HG03103 (cell line): ENCODE results near the gene ICE2.

ENCODE experiments used
- ATAC-seq: cut with Tn5 transposase; IDR thresholded peaks from one replicate; pipeline ENCODE4 v1.9.1; 2021; ENCODE audit warnings: low read depth; ENCODE audit not compliant: unreplicated experiment

Gene ICE2

DNA sequence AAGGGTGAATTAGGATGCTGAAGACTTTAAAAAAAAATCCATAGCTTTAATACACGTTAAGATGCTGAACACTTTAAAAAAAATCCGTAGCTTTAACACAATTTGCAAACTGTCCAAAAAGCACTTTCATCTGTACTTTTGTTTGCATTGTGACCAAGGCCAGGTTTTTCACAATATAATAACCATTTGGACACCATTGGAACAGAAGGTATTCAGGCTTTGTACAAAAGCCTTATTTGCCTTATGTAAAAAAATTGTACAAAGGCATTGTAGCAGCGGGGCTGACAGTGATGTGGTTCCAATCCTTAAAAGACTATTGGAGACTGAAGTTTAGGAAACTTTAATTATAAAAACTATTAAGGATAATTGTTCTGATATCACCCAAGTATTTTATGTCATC is 15.2 kb upstream of the ICE2 start:
- no peak for ATAC-seq

DNA sequence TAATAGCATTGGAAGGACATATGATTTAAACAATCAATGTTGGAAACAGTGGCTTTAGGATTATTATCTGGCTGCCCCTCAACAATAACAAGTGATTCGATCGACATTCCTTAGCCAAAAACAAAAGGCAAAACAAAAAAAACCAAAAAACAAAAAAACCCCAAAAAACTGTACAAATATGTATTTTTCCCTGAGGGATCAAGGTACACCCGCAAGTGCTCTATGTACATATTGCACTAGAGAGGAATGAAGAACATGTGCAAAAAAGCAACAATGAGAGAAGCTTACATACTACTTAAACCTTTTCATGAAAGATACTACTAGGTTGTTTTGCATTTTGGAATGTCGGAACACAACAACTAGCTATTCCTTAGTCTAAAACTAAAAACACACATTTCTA is 14.2 kb upstream of the ICE2 start:
- ATAC-seq = no peak

DNA sequence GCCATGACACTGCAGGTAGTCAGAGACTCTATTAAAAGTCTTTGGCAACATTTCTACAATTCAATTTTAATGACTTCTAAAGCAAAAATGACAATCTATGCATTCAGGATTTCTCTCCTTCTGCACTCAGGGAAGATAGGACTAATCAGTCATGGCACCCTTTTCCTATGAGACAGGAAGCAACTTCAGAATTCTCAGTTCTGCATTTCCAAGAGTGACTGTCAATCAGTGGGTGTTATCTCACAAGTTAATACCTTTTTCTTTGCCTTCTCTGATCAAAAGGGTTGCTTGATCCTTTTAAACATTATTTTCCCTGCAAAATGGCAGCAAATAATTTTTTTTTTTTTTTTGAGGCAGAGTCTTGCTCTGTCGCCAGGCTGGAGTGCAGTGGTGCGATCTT is 7.8 kb upstream of the ICE2 start:
- ATAC-seq = no peak

DNA sequence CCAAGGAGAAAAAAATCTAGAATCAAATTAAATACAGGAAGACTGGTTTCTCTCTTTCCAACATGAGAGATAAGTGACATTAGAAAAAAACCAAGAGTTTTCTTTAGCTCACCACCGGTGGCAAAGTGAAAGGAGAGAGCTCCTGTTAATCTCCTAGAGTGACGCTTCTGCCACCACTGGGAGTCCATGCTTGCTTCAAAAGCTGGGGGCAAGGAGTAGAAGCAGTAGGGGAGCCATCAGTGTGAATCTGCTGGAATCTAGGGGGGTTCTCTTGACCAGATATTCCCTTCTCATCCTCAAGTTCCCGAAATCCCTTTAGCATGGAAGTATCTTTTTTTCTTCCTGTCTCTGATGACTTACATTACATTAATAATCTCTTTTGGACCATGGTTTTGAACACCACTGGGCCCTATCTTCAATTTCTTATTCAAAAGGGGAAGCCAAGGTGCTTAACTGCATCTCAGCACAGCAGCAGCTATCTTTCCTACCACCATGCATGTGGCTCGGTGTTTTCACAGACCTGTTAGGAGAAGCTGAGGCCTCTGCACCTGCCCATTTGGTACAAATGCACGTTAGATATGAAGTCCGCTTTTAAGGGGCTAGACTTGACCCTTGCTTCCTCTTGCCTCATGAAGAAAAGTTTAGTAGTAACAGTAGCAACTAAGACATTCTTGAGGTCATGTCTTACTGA is 6.6 kb upstream of the ICE2 start:
- no peak for ATAC-seq

DNA sequence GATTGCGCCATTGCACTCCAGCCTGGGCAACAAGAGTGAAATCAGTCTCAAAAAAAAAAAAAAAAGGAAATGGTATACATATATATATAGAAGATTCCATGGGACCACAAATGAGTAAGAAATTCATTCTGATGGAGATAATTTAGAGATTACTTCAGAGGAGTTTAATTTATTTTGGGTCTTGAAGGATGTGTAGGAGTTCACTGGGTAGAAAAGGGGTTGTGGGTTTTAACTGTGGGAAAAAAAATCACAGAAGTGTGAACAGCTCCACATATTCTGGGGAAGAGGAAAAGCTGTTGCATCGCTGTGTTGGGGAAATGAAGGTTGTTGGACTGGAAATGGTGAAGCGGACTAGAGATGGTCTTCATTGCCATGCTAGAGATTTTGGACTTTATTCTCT is 4.1 kb upstream of the ICE2 start:
- ATAC-seq = no peak

DNA sequence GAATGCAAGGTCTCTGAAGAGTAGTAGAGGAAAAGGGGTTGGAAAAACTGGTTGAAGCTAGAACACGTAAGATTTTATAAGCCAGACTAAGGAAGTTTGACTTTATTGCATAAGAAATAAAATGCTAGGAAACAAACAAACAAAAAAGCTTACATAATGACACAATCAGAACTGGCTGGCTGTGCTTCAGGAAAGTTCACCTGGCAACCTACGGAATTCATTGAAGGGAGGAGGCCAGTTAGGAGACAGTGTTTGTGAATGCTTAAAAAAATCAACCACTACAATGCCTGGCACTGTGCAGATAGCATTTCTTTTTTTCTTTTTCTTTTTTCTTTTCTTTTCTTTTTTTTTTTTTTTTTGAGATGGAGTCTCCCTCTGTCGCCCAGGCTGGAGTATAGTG is 1.9 kb upstream of the ICE2 start:
- no peak for ATAC-seq

DNA sequence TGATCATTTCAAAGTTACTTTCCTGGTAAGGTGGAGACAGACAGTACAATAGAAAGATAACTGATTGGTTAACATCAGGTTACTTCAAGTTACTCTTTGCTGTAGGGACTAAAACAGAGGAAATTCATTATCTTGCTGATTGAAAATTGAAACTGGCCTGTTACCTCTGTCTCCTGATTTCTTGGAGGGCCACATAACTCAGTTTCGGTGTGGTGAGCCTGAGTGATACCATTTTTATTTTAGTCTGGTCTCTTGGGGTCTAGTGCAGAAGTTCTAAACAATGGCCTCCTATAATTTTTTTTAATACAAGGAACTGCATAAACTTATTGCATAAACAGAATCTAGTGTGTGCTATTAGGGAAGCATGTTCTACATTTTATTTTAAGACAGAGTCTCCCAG is 1.2 kb upstream of the ICE2 start:
- no peak for ATAC-seq

DNA sequence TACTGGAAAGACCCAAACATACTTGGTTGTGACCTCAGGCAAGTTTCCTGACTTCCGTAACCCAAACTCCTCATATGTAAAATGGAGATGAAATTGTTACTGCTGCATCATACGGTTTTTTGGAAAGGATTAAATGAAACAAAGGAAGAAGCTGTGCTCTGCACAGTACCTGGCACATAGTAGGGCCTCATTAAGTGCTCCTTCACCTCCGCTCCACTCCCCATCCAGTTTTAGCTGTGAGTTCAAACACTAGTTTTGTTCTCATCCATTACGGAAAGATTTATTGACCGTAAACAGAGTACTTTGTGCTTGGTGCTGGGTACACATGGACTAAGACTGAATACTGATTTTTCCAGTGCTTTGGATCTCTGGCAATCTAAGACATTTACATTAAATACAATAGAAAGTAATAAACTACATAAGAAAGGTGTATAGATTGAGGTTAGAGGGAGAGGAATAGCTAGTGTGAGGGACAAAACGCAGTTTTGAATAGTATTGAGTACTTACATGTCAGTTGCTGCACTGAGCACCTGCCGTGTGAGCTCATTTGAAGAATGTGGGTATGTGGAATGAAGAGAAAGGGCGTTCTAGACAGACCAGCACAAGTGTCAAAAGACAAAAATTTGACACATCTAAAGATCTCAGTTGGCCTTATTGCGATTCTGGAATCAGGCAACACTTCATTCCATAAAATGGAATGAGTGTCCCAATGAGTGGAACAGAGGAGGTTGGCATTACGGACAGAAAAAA is 594 bp upstream of the ICE2 start:
- peak; percentile 4 for ATAC-seq

DNA sequence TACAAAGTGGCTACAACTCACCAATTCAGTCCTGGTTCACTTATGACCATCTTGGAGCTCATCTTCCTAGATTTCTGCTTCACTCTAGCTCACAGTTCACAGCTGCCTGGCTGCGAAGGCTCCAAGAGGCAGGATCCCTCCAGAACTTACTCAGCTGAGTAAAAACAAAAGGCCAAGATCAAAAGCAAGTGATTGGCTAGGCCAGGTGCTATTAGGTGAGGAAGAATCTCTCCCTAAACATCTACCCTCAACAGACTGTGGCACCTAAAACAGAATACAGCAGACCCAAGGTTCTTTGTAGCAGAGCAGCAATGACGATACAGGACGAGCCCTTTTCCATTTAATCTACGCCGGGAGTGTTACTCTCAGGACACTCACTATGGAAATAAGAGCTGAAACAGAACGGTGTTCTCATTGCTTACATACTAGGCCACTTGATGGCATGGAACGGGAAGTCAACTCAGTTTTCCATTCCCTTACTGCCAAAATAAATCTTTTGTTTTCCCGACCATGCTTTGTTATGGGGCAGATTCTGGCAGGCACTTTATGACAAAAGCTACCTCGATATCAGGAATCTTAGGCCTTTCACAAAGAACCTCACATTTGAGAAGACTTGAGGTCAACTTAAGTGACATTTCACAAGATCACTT is 901 bp downstream of the ICE2 start:
- ATAC-seq = no peak

DNA sequence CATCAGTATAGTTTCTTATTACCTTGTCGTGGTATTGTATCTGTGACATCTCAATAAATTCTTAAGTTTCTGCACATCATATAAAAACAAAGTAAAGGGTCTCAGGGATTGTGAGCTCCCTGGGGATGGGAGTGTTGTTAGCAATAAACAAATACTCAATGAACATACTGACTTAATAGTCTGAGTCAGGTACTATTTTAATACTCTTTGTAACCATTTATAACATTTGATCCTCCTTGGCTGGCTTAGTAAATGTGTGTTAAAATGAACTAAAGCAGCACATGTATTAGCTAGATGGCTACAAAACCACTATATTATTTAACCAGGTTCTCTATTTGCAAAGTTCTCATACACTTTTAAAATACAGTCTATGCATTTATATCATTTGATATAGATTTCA is 1.8 kb downstream of the ICE2 start:
- ATAC-seq = no peak

DNA sequence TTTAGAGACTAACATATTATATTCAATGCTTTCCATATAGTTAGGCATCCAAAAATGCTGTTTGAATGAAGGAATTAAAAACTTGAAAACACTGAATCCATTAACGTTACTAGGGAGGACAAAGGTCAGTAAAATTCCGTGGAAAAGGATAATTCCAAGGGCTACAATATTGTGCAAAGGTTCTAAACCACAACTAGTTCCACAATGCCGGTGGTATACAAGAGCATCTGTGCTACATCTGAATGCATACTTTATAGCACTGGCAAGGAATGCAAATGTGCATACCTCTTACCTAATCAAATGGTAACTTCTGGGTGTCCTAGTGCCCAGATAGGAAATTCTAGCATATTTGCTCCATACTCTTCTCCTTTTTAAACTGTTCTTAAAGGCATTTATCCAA is 2.2 kb downstream of the ICE2 start:
- ATAC-seq = no peak

DNA sequence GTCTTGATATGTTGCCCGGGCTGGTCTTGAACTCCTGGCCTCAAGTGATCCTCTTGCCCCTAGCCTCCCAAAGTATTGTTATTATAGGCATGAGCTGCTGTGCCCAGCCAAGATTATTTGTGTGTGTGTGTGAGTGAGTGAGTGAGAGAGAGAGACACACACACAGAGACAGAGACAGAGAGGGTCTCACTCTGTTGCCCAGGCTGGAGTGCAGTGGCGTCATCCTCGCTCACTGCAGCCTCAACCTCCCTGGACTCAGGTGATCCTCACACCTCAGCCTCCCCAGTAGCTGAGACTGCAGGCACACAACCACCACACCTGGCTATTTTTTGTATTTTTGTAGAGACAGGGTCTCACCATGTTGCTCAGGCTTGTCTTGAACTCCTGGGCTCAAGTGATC is 5.8 kb downstream of the ICE2 start:
- ATAC-seq = no peak

DNA sequence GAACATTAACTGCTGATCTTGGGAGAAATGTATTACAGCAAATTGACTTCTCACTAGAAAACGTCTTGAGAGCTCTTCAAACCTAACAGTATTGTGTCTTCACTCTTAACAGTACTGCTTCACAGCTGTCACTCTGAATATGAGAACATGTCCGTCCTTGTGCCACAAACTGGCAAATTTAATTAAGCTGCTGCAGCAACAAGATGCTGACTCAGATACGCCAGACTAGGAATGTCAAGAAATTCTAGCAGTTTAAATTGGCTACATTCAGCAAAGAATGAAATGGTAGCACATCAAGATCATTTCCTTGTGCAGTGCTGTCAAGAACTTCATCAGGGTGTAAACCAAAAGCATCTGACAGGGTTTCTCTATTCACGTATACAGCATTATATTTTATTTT is 7.6 kb downstream of the ICE2 start:
- no peak for ATAC-seq

DNA sequence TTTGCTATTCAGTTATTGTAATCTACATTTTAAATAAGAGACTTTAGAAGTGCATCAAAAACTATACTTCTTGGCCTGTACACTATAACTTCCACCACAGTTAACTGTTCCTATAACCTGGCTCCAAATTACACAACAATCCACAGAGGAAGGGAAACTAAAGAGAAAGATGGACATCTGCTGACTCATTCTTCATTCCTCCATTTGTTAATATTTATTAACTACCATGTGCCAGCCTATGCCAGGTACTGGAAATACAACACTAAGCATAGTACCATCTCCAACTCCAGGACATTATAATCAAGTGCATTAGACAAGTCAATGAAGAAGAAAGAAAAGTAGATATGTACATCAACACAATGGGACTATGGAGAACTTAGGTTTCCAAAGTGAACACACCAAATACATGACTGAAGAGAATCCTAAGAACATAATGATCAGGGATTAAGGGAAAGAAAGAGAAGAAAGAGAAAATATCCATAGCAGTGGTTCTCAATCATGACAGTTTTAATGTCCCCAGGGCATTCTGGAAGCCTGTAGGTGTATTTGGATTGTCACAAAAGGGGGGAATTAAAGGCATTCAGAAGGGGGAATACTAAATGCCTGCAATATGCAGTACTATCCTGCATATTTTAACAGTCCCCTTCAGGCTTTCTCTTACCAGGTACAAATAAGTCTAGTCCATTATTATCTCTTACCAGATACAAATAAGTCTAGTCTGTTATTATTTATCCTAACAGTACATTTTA is 8.9 kb downstream of the ICE2 start:
- no peak for ATAC-seq

DNA sequence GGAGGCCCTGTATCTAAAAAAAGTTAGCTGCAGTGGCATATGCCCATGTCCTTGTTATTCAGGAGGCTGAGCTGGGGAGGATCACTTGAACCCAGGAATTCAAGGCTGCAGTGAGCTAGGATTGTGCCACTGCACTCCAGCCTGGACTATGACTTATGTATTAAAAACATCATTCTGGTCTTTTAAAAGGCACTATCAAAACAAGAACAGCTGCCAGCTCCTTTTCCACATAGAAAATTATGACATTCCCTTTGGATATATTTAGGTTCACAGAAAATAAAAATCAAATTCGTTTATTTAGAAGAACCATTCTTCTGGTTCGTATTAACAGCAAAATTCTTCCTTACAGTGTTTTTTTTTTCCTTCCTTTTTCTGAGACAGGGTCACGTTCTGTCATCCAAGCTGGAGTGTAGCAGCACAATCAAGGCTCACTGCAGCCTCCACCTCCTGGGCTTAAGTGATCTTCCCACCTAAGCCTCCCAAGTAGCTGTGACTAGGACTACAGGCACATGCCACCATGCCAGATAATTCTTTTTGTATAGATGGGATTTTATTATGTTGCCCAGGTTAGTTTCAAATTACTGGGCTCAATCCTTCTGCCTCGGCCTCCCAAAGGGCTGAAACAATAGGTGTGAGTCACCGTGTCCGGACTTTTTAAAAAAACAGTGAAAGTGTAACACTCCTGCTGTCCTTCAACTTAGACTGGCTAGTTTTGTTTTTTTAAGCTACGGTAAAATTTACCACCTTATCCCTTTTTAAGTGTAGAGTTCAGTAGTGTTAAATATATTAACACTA is 13.9 kb downstream of the ICE2 start:
- no peak for ATAC-seq

DNA sequence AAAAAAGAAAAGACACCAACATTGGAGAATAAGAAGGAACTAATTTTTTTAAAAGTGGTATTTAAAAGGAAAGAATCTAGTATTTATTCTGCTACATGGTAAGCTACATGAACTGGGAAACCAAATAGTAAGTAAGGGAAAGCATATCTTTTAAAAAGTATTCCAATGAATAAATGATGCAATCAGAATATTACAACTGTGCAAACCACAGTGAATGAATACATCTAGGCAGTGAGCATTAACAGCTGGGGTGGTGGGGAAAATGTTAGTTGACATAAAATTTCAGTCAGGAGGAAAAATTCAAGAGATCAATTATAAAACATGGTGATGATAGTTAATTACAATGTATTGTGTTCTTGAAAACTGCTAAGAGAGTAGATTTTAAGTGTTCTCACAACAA is 16.9 kb downstream of the ICE2 start:
- ATAC-seq = no peak

DNA sequence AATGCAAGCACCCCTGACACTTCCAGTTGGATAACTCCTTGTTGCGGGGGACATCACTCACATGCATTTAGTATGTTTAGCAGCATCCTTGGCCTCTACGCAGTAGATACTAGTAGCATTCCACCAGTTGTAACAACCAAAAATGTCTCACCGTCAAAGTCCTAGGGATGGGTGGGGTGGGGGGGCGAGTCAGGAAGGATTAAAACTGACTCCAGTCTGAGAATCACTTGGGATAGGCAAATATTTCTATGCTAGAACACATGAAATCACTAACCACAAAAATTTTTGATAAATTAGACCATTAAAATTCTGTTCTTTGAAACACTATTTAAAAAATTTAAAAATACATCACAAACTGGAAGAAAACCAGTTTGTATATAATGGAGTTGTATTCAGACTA is 18.0 kb downstream of the ICE2 start:
- no peak for ATAC-seq

DNA sequence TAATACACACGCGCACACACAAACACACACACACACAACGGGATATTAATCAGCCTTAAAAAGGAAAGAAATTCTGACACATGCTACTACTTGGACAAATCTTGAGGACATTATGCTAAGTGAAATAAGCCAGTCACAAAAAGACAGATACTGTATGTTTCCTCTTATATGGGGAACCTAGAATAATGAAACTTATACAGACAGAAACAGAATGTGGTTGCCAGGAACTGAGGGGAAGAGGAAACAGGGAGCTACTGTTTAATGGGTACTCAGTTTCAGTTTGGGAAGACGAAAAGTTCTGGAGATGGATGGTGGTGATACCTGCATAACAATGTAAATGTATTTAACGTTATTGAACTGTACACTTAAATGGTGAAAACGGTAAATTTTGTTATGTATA is 20.2 kb downstream of the ICE2 start:
- ATAC-seq = no peak

DNA sequence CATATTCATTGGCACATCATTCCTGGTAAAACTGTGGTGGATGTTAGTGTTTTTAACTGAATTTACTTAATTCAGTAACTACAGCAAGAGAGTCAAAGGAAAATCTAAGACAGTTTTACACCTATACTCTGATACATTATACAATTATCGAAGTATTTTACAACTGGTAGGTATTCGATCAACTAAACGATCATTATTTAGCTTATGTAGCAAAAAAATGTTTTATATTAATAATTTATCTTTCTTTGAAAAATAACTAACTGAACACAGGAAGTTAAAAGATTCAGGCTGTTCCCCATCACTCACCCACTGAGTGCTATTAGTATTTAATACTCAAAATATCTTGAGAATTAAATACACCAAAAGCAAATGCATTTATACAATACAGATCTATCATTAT is 21.0 kb downstream of the ICE2 start:
- ATAC-seq = no peak

DNA sequence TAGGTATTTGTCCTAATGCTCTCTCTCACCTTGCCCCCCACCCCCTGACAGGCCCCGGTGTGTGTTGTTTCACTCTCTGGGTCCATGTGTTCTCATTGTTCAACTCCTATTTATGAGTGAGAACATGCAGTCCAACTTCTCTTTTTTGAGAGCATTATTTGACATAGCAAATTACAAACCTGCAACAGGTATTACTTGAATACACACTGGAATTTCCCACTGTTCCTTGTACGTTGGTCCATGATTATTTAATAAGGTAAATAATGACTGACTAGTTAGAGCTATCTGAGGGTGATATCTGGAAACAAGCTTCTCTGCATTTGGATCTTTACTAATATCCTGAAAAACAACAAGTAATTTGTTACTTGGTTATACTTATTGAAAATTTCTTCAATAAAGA is 24.1 kb downstream of the ICE2 start:
- no peak for ATAC-seq
